ENCODE measurements around the gene ACSL6. TPM values are rescaled to one million over a fixed set of nuclear protein-coding genes. Genes with fewer than 3 reads are reported as not detected.
A peak's percentile ranks its signal among the peaks of the same experiment; 100 is the strongest.

ACSL6 gene
- total RNA-seq, 1 donor from 2014 or later = 48.1 TPM

DNA sequence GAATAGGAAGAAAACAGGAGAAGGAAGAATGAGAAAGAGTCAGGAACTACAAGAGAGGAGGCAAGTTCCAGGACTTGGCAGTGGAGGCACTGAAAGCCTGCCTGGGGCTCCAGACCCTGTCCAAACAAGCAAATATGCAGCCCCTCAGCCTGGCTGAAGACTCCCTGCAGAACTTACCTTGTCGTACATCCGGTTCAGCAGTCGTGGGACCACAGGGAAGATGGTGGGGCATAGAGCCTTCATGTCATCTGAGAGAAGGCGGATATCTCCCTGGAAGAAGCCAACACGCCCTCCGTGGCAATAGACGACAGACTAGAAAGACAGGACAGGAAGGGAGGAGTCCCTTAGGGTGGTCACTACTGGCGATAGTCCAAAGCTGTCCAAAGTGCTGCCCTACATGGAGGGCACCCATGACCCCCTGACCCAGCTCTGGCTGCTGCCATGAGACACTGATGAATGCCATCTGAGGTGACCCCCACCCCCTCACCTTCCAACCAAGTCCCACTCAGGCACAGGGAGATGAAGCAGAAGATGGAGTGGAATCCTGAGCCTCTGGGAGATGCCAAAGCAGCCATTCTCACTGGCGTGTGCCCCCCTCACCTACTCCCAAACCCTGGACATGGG lies 38.3 kb downstream of the ACSL6 start:
- DNase-seq (ENCODE audit: low spot score) = no peak
- Mint-ChIP-seq H3K27ac (peak overlapping the region; percentile 15), H3K4me1 (ENCODE audit: low read depth) (peaks cover 42% of the 10 kb centered on the region), H3K9me3 (no peaks in the 10 kb centered on the region), H3K27me3 (ENCODE audit: insufficient read depth) (no peaks in the 10 kb centered on the region), H3K36me3 (ENCODE audit: low read depth) (peaks cover 24% of the 10 kb centered on the region), H3K4me3 (no peak overlapping the region)
- intact Hi-C loops (cut with micrococcal nuclease) = no loop called here

DNA sequence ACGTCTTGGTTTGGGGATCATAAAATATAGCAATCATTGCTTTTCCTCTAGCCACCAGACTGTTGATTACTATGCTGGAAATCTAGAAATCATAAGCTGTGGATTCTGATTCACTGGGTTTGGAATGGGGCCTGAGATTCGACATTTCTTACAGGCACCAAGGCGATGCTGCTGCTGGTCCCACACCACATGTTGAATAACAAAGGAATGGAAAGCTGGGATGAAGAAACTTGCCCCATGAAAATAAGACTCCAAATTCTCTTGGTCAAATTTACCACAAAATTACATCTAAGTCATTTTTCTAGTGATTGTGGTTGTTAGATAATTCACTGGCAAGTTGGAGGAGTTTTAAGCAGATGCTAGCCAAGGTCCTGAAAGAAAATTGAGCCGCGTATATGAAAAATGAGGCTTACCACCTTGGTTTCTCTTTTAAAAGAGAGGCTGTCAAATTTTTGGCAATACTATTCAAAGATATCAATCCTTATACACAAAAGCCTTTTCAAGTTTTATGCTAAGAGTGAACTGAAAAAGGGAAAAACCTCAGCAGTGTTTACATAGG lies 43.0 kb downstream of the ACSL6 start:
- intact Hi-C loops (cut with micrococcal nuclease) = no loop called here
- H3K4me1 Mint-ChIP-seq (ENCODE audit: low read depth) = no peaks in the 10 kb centered on the region
- peaks cover 27% of the 10 kb centered on the region for H3K36me3 Mint-ChIP-seq (ENCODE audit: low read depth)
- no peaks in the 10 kb centered on the region for H3K9me3 Mint-ChIP-seq
- H3K27ac Mint-ChIP-seq = no peak overlapping the region
- no peaks in the 10 kb centered on the region for H3K27me3 Mint-ChIP-seq (ENCODE audit: insufficient read depth)
- H3K4me3 Mint-ChIP-seq = no peak overlapping the region
- DNase-seq (ENCODE audit: low spot score) = no peak

DNA sequence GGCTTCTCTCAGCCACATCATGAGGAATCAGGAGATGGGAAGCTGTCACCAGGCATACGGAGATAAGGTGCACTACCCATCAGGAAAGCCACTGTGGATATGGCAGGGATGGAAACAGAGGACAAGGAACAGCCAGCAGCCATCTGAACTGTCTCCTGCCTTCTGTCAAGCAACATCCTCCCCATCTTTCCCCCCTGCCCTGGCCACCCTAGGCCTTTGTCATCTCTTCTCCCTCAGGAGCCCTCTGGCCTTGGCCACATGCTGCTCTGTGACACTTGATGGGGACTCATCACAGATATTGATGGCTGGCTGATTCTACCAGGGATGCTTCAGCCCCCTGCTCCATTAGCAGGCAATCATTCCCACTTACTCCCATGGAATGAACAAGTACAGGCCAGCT lies 44.9 kb downstream of the ACSL6 start:
- no peaks in the 10 kb centered on the region for H3K4me1 Mint-ChIP-seq (ENCODE audit: low read depth)
- no peak overlapping the region for H3K27ac Mint-ChIP-seq
- intact Hi-C loops (cut with micrococcal nuclease) = no loop called here
- H3K36me3 Mint-ChIP-seq (ENCODE audit: low read depth) = peaks cover 26% of the 10 kb centered on the region
- no peak overlapping the region for H3K4me3 Mint-ChIP-seq
- no peaks in the 10 kb centered on the region for H3K9me3 Mint-ChIP-seq
- no peaks in the 10 kb centered on the region for H3K27me3 Mint-ChIP-seq (ENCODE audit: insufficient read depth)
- DNase-seq (ENCODE audit: low spot score) = no peak

DNA sequence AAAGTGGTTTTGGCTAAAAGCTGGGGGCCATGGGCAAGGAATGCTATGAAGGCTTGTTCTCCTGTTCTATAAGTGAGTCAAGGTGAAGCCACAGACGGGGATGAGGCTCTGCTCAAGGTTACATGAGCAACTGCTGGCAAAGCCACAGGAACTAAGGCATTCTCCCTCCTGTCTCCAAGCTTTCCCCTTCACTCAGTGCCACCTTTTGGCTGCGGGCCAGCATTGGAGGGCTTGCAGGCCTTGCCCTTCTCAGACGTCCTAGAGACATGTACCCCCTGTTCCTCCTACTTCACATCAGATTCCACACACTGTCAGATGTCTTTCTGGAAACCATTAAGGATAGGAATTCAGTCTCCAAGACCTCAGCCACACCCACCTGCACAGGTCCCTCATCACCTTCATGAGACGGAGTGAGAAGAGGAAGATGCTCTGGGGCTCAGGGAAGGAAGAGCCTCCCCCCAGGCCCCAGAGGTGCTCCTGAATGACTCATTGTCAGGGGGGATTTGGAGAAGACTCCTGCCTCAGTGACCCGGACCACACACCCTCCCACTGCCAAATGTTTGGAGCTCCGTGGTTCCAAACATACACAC lies 45.5 kb downstream of the ACSL6 start:
- no peaks in the 10 kb centered on the region for H3K27me3 Mint-ChIP-seq (ENCODE audit: insufficient read depth)
- intact Hi-C loops (cut with micrococcal nuclease) = no loop called here
- H3K36me3 Mint-ChIP-seq (ENCODE audit: low read depth) = peaks cover 23% of the 10 kb centered on the region
- no peak overlapping the region for H3K27ac Mint-ChIP-seq
- H3K9me3 Mint-ChIP-seq = no peaks in the 10 kb centered on the region
- no peak overlapping the region for H3K4me3 Mint-ChIP-seq
- no peak for DNase-seq (ENCODE audit: low spot score)
- H3K4me1 Mint-ChIP-seq (ENCODE audit: low read depth) = no peaks in the 10 kb centered on the region

DNA sequence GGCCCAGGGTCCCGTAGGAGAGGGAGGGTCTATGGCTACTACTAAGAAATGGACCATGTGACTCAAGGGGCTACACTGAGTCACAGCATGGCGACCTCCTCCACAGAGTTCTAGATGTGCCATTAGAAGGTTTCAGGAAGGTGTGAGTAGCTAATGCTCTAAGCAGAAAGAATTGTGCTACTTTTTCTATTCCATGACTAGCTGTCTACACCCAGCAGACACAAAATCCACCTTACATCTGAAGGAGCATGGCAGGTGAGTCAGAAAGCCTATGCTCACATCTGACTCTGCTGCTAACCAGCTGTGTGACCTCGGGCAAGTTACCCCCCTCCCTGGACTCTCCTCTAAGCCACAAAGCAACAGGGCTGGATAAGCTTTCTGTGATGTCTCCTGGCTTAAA lies 51.6 kb downstream of the ACSL6 start:
- no peaks in the 10 kb centered on the region for H3K9me3 Mint-ChIP-seq
- H3K27ac Mint-ChIP-seq = no peak overlapping the region
- no peak for DNase-seq (ENCODE audit: low spot score)
- peaks cover 7% of the 10 kb centered on the region for H3K27me3 Mint-ChIP-seq (ENCODE audit: insufficient read depth)
- no peak overlapping the region for H3K4me3 Mint-ChIP-seq
- intact Hi-C loops (cut with micrococcal nuclease) = no loop called here
- no peaks in the 10 kb centered on the region for H3K4me1 Mint-ChIP-seq (ENCODE audit: low read depth)
- peaks cover 23% of the 10 kb centered on the region for H3K36me3 Mint-ChIP-seq (ENCODE audit: low read depth)

DNA sequence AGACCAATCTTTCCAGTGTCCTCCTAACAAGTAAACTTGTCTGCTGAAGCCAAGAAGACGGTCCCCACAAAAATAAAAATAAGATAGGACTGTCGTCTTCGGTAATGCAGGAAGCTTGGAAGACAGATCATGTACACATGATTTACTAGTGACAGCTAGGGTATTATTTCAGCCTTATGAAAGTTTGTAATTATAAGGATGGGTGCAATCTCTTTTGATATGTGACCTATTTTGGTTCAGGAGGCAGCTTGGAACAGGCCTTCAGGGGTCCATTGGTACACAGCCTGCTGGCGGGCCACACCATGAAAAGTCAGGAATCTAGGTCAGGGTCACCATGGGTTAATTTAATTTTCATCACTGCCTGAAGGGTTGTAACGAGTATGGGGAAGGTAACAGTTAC lies 52.3 kb downstream of the ACSL6 start:
- intact Hi-C loops (cut with micrococcal nuclease) = no loop called here
- Mint-ChIP-seq H3K27me3 (ENCODE audit: insufficient read depth) (peaks cover 7% of the 10 kb centered on the region), H3K4me3 (no peak overlapping the region), H3K4me1 (ENCODE audit: low read depth) (peaks cover 6% of the 10 kb centered on the region), H3K36me3 (ENCODE audit: low read depth) (peaks cover 30% of the 10 kb centered on the region), H3K9me3 (no peaks in the 10 kb centered on the region), H3K27ac (no peak overlapping the region)
- DNase-seq (ENCODE audit: low spot score) = no peak

DNA sequence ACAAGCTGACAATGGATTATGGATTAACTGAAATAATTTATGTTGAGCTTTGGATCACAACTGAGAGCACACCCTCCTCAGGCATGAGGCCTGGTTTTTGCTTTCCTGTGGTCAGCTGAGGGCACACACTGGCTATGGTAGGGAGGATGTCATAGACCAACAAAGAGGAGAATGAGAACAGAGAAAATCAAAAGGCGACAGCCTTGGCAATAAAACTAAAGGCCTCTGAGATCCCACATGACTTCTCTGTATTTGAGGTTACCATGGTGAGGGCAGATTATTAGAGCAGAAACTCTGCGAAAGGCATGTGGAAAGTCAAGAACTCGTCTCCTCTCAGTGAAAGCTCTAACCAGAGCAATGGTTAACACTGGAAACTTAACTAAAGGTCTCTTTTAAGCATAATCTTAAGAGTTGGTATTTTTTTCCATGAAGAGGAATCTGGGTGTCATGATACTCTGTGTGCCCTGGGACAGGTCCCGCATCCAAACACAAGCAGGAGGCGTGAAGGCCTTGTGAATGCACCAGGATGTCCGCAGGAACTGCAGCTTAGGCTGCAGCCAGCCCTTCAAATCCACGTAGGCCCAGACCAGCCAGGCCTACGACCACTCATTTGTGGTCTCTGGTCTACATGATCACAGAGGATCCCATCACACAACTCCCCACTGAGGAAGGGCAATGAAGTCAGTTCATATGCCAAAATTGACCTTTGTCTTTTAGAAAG lies 53.6 kb downstream of the ACSL6 start:
- Mint-ChIP-seq H3K27me3 (ENCODE audit: insufficient read depth) (peaks cover 7% of the 10 kb centered on the region), H3K9me3 (no peaks in the 10 kb centered on the region), H3K4me3 (no peak overlapping the region), H3K36me3 (ENCODE audit: low read depth) (peaks cover 29% of the 10 kb centered on the region), H3K27ac (no peak overlapping the region), H3K4me1 (ENCODE audit: low read depth) (peaks cover 8% of the 10 kb centered on the region)
- intact Hi-C loops (cut with micrococcal nuclease) = no loop called here
- no peak for DNase-seq (ENCODE audit: low spot score)

DNA sequence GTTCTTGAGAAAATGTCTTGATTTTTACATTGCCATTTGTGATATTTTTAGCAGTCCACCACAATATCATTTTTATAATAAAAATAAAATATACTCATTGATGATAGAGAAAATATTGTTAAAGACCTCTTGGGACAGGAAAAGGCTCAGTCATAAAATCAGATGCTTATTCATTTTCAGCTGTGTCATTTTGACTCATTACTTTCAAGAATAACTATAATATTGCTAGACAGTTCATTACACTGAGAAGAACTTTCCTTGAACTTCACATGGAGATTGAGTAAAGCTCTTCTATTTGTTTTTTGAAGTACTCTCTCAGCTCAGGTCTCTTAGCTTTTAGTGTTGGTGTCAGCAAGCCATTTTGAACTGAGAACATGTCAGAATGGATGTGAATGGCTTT lies 57.5 kb downstream of the ACSL6 start:
- Mint-ChIP-seq H3K4me1 (ENCODE audit: low read depth) (peaks cover 8% of the 10 kb centered on the region), H3K4me3 (no peak overlapping the region), H3K27me3 (ENCODE audit: insufficient read depth) (peaks cover 16% of the 10 kb centered on the region), H3K27ac (no peak overlapping the region), H3K36me3 (ENCODE audit: low read depth) (peaks cover 15% of the 10 kb centered on the region), H3K9me3 (no peaks in the 10 kb centered on the region)
- intact Hi-C loops (cut with micrococcal nuclease) = no loop called here
- no peak for DNase-seq (ENCODE audit: low spot score)

DNA sequence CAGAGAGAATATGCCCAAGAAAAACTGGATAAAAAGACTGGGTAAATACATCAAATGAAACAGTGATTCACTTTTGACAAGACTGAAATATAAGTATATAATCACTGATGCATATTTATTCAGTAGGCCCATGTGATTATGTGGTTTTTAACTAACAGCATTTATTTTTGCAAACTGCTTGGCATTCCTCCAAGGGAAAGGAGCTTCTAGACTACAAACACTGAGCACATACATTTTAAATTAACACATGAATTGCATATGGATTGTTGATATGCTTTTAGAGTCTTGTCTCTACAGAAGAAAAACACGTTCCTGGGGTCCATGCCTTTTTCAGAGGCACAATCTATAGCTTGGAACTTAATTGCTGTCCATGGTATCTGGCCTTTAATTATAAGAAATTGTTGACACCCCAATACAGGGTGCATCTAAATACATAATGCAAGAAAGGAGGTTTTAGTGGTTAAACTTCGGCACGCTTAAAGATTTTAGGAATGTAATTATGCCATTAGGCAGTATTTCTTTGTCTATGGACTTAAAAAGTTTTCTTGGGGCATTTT lies 59.1 kb downstream of the ACSL6 start:
- Mint-ChIP-seq H3K27me3 (ENCODE audit: insufficient read depth) (peaks cover 23% of the 10 kb centered on the region), H3K4me1 (ENCODE audit: low read depth) (peaks cover 8% of the 10 kb centered on the region), H3K27ac (no peak overlapping the region), H3K4me3 (no peak overlapping the region), H3K36me3 (ENCODE audit: low read depth) (peaks cover 9% of the 10 kb centered on the region), H3K9me3 (no peaks in the 10 kb centered on the region)
- intact Hi-C loops (cut with micrococcal nuclease) = no loop called here
- DNase-seq (ENCODE audit: low spot score) = no peak

DNA sequence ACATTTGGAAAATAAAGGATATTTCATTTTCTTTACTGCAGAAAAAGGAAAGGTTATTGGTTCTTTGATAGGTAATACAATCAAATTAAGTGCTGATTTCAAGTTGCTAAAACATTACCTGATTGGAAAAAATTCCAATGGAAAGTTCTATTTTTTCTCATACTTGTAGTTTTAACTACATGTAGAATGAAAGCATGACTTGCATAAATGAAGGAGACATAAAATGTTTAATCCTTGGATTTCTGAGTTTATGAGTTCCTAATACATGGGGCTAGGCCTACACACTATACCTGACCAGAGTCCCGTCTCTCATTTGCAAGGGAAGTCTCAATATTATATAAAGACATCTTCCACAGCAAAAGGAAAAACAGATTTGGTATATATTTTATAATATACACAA lies 60.8 kb downstream of the ACSL6 start:
- intact Hi-C loops (cut with micrococcal nuclease) = no loop called here
- Mint-ChIP-seq H3K36me3 (ENCODE audit: low read depth) (peaks cover 9% of the 10 kb centered on the region), H3K27me3 (ENCODE audit: insufficient read depth) (peaks cover 21% of the 10 kb centered on the region), H3K4me3 (no peak overlapping the region), H3K9me3 (no peaks in the 10 kb centered on the region), H3K4me1 (ENCODE audit: low read depth) (peaks cover 8% of the 10 kb centered on the region), H3K27ac (no peak overlapping the region)
- no peak for DNase-seq (ENCODE audit: low spot score)

DNA sequence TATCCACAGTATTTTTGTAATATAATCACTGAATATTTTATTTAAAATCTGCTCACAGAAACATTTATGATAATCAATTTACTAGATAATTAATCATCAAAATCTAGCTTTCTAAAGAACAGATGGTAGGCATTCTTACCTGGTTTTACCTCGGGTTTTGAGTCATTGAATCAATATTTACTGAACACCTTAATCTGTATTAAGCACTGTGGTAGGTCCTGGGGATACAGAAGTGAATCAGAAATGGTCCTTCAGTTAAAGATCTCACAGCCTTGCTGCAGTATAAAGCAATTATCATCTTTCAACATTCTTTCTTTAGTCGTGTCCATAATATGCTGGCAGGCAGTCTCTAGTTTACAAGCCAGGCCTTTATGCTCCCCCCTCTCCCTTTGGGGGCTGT lies 64.0 kb downstream of the ACSL6 start:
- Mint-ChIP-seq H3K27me3 (ENCODE audit: insufficient read depth) (peaks cover 15% of the 10 kb centered on the region), H3K4me3 (no peak overlapping the region), H3K27ac (no peak overlapping the region), H3K9me3 (no peaks in the 10 kb centered on the region), H3K4me1 (ENCODE audit: low read depth) (no peaks in the 10 kb centered on the region), H3K36me3 (ENCODE audit: low read depth) (no peaks in the 10 kb centered on the region)
- no peak for DNase-seq (ENCODE audit: low spot score)
- intact Hi-C loops (cut with micrococcal nuclease) = no loop called here

DNA sequence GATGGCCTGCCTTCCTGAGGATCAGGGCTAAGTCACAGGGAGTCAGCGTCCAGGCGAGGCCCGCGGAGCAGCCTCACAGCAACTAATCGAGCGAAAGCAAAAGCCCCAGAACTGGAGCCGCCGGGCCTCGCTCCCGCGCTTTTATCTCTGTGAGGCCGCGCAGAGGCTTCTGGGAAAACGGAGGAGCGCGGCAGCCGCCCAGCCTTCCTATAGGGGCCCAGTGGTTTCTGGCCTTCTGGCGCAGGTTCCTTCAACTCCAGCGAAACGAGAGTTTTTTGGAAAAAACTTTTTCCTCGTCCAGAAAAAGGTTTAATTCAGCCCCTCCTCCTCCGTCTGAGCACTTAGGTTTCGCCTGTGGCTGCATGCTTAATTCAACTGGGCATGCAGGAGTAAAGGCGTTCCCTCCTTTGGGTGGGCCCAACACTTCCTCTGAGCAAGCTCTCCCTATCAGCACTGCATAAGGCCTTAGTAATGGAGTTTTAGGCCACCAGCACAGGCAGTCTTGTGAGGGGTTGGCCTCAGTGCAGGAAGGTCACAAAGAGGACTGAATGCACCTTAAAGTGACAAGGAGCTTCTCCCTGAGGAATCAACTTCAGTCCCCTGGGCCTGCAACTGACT lies 65.8 kb downstream of the ACSL6 start, which contains the start of gene MEIKIN:
Gene MEIKIN, minus strand, starts transcription at position 113 of the 618 bp plus-strand sequence. CDS start 158 bp downstream, outside the sequence.
- Mint-ChIP-seq H3K4me3 (no peak within 1 kb of the TSS), H3K36me3 (ENCODE audit: low read depth) (no peaks in the 10 kb centered on the region), H3K4me1 (ENCODE audit: low read depth) (no peaks in the 10 kb centered on the region), H3K27me3 (ENCODE audit: insufficient read depth) (peaks cover 14% of the 10 kb centered on the region), H3K9me3 (no peaks in the 10 kb centered on the region), H3K27ac (no peak within 1 kb of the TSS)
- no peak for DNase-seq (ENCODE audit: low spot score)
- intact Hi-C loops (cut with micrococcal nuclease) = no loop called here
